K562 (cell line): ENCODE results near the gene RIPK4. TPM values are rescaled to one million over a fixed set of nuclear protein-coding genes. Genes with fewer than 3 reads are reported as not detected.

ENCODE experiments used
- ATAC-seq: fragments of 200-7000 bp; cut with Tn5 transposase; 3 replicates; pipeline ENCODE4 v1.9.1; 2020; ENCODE audit warnings: moderate library complexity
- BruUV-seq: library from RNA; stranded (reverse); fragments of 400-500 nt; replicated peaks from 2 replicates; lab custom pipeline; 2021; lab: Mats Ljungman, UMichigan
- CTCF ChIA-PET: fragments of 300-600 bp; formaldehyde crosslinking; extraction: SDS; loops from one replicate; lab custom pipeline; 2021; ENCODE audit warnings: low intra/inter-chr PET ratio; lab: Yijun Ruan, JAX
- POLR2A ChIA-PET: fragments of 300-600, 350-650 bp; sonication (Branson Sonifier 250); formaldehyde crosslinking; extraction: SDS; loops from one replicate; lab custom pipeline; 2021; ENCODE audit warnings: antibody characterized with exemption, inconsistent platforms; lab: Yijun Ruan, JAX
- DNase-seq, 4 experiments: peaks; one replicate each; pipeline versions ENCODE4 v3.0.0 to v3.0.0-alpha.2; 2011 to 2018; ENCODE audit warnings: low spot score in 3 of 4, mixed read lengths in 3 of 4; ENCODE audit errors: extremely low read depth in 1 of 4
- FAIRE-seq: peaks from 2 replicates; lab custom pipeline; 2011; peaks lifted over from hg19 to GRCh38; lab: Jason Lieb, UNC
- H2AFZ ChIP-seq: 2 replicates; pipeline ENCODE4 v1.6.0; 2011; ENCODE audit warnings: low read depth, low read length, control low read depth, inconsistent platforms
- H3K27ac ChIP-seq: fragments of 200-600 bp; 3 replicates; pipeline ENCODE4 v1.8.0; 2011; ENCODE audit warnings: low read depth, mild to moderate bottlenecking, control low read depth, inconsistent platforms, low read length, moderate library complexity, mixed read lengths; ENCODE audit errors: extremely low read depth
- H3K27me3 ChIP-seq, 2 experiments: fragments of 300-600 bp in 1 of 2; 2 replicates in 1 of 2; 3 replicates in 1 of 2; pipeline versions ENCODE4 v1.6.0 to v1.8.0; 2011; ENCODE audit warnings: inconsistent platforms in 2 of 2, low read length in 2 of 2, mild to moderate bottlenecking in 1 of 2, mixed read lengths in 1 of 2, moderate library complexity in 1 of 2; ENCODE audit not compliant: control insufficient read depth in 2 of 2, insufficient read depth in 2 of 2
- H3K36me3 ChIP-seq: fragments of 300-600 bp; 3 replicates; pipeline ENCODE4 v1.8.0; 2011; ENCODE audit warnings: mild to moderate bottlenecking, low read length, inconsistent platforms; ENCODE audit not compliant: control insufficient read depth, insufficient read depth
- H3K4me1 ChIP-seq, 2 experiments: fragments of 200-600 bp in 1 of 2; replicated peaks in 1 of 2; 2 replicates in 1 of 2; 3 replicates in 1 of 2; pipeline versions ENCODE4 v1.5.1 to v1.8.0; 2011; ENCODE audit warnings: inconsistent platforms in 2 of 2, low read length in 2 of 2, mild to moderate bottlenecking in 1 of 2, mixed read lengths in 1 of 2, moderate library complexity in 1 of 2; ENCODE audit not compliant: control insufficient read depth in 2 of 2, insufficient read depth in 2 of 2
- H3K4me2 ChIP-seq: 2 replicates; pipeline ENCODE4 v1.6.1; 2011; ENCODE audit warnings: low read length, control low read depth, inconsistent platforms, mixed read lengths; ENCODE audit not compliant: insufficient read depth
- H3K4me3 ChIP-seq: fragments of 200-600 bp; sonication (generic), shearing (Covaris generic); 2 replicates; pipeline ENCODE4 v1.5.1; 2016; ENCODE audit warnings: control low read depth, inconsistent platforms
- H3K79me2 ChIP-seq: fragments of 200-600 bp; 3 replicates; pipeline ENCODE4 v1.8.0; 2011; ENCODE audit warnings: low read length, inconsistent platforms; ENCODE audit not compliant: control insufficient read depth, insufficient read depth
- H3K9ac ChIP-seq, 2 experiments: 2 replicates each; pipeline versions ENCODE4 v1.6.0 to v1.6.1; 2011; ENCODE audit warnings: low read depth in 2 of 2, low read length in 2 of 2, control low read depth in 1 of 2, inconsistent platforms in 1 of 2, mild to moderate bottlenecking in 1 of 2, mixed read lengths in 1 of 2; ENCODE audit not compliant: insufficient read depth in 1 of 2
- H3K9me1 ChIP-seq: one replicate; pipeline ENCODE4 v1.6.0; 2011; ENCODE audit warnings: inconsistent platforms, mild to moderate bottlenecking, low read length, moderate library complexity; ENCODE audit not compliant: control insufficient read depth, insufficient read depth
- H3K9me3 ChIP-seq: replicated peaks from 2 replicates; pipeline ENCODE4 v1.5.1; 2011; ENCODE audit warnings: low read depth, low read length, inconsistent platforms; ENCODE audit not compliant: control insufficient read depth, insufficient read depth
- H4K20me1 ChIP-seq: replicated peaks from 2 replicates; pipeline ENCODE4 v1.6.1; 2011; ENCODE audit warnings: low read length, inconsistent platforms, mixed read lengths; ENCODE audit not compliant: control insufficient read depth, insufficient read depth
- ATF3 ChIP-seq, 2 experiments: fragments of 450-650 bp in 1 of 2; sonication (generic) in 1 of 2; formaldehyde crosslinking in 1 of 2; IDR thresholded peaks in 1 of 2; conservative IDR thresholded peaks in 1 of 2; 2 replicates each; pipeline versions ENCODE4 v1.6.1 to v1.8.1; 2016 to 2023; ENCODE audit warnings: mild to moderate bottlenecking in 2 of 2, moderate library complexity in 2 of 2, inconsistent platforms in 1 of 2, missing genetic modification reagents in 1 of 2
- CEBPG ChIP-seq, 3 experiments: fragments of 200-800 bp in 1 of 3; sonication (Bioruptor generic) in 1 of 3; sonication (generic) in 1 of 3; formaldehyde crosslinking in 1 of 3; IDR thresholded peaks in 2 of 3; conservative IDR thresholded peaks in 1 of 3; 2 replicates each; pipeline versions ENCODE4 v1.6.1 to v1.8.0; 2016 to 2022; ENCODE audit warnings: missing compliant biosample characterization in 2 of 3, missing genetic modification characterization in 2 of 3, mild to moderate bottlenecking in 1 of 3, missing genetic modification reagents in 1 of 3
- MEIS2 ChIP-seq: fragments of 450-650 bp; IDR thresholded peaks from 2 replicates; pipeline ENCODE4 v1.6.1; 2014; ENCODE audit warnings: mild to moderate bottlenecking; ENCODE audit not compliant: partially characterized antibody
- NR2C1 ChIP-seq, 2 experiments: fragments of 450-650 bp; IDR thresholded peaks; 2 replicates each; pipeline ENCODE4 v1.6.1; 2017; ENCODE audit warnings: mild to moderate bottlenecking in 2 of 2, antibody characterized with exemption in 1 of 2, inconsistent platforms in 1 of 2, missing compliant biosample characterization in 1 of 2, missing genetic modification characterization in 1 of 2
- PBX2 ChIP-seq, 2 experiments: IDR thresholded peaks in 1 of 2; conservative IDR thresholded peaks in 1 of 2; 2 replicates each; pipeline ENCODE4 v1.6.1; 2016; ENCODE audit warnings: low read depth in 2 of 2, mild to moderate bottlenecking in 1 of 2, missing compliant biosample characterization in 1 of 2, missing genetic modification characterization in 1 of 2, moderate library complexity in 1 of 2
- PKNOX1 ChIP-seq: fragments of 450-650 bp; IDR thresholded peaks from 2 replicates; pipeline ENCODE4 v1.6.1; 2016
- SMAD1 ChIP-seq: fragments of 150-350 bp; IDR thresholded peaks from 2 replicates; pipeline ENCODE4 v1.6.1; 2014; ENCODE audit warnings: low read length, low read depth; ENCODE audit not compliant: partially characterized antibody
- TFAP4 ChIP-seq: sonication (generic); formaldehyde crosslinking; IDR thresholded peaks from 2 replicates; pipeline ENCODE4 v1.8.0; 2022; ENCODE audit warnings: missing genetic modification reagents, mild to moderate bottlenecking, moderate library complexity, borderline replicate concordance
- whole genome bisulfite sequencing: fragments of 100-300 bp; shearing (Covaris generic); methylation state at CpG from one replicate; pipeline ENCODE4 v1.1.6; 2016; ENCODE audit warnings: low coverage, mixed read lengths; ENCODE audit not compliant: insufficient coverage; ENCODE audit errors: missing lambda C conversion rate; 5-methylcytosine and 5-hydroxymethylcytosine counted together
- in situ Hi-C: fragments of 300-500 bp; cut with MboI; formaldehyde crosslinking; loops from 4 replicates; pipeline ENCODE4 v1.15.0; 2018; ENCODE audit warnings: inconsistent platforms, mixed read lengths
- intact Hi-C: fragments of 100-400 bp; cut with micrococcal nuclease; formaldehyde crosslinking; loops from 2 replicates; pipeline ENCODE4 v1.14.2; 2022
- polyA plus RNA-seq, 8 experiments: library from polyadenylated mRNA; depleted of rRNA in 4 of 8; stranded (reverse) in 5 of 8; unstranded in 3 of 8; fragments of >200 nt; fragmentation: Nextera tagmentation in 2 of 8; fragmentation: Illumina TruSeq in 1 of 8; extraction: Ambion mirVana in 2 of 8; extraction: Trizol in 1 of 8; gene quantifications; 2 replicates each; pipeline versions ENCODE4 v1.2.1 to v1.2.3, GENCODE V29; 2011 to 2014; ENCODE audit warnings: inconsistent platforms in 1 of 8, missing spikeins in 1 of 8
- total RNA-seq, 7 experiments: library from RNA; depleted of rRNA in 6 of 7; stranded (reverse); fragments of >200 nt in 6 of 7; fragmentation: Illumina TruSeq in 2 of 7; extraction: Trizol in 2 of 7; gene quantifications; 2 replicates each; pipeline versions ENCODE4 v1.2.1 to v1.2.3, GENCODE V29; 2011 to 2021; ENCODE audit warnings: low replicate concordance in 1 of 7

The RIPK4 gene
- total and polyA plus RNA-seq, 9 of the 15 experiments (the other 6 are each of a cell fraction or from before 2014, with no cell fraction given): not detected

- no peak for FAIRE-seq
- no peak for ATAC-seq
- in situ Hi-C loops: no loop called here
Observed at GRCh38 chr21:41752231-41752681, 14.6 kb downstream of the RIPK4 start.

More at GRCh38 chr21:41752231-41752681, 14.6 kb downstream of the RIPK4 start:
- Histone ChIP-seq H3K36me3 (no peaks in the 10 kb centered on the region), H4K20me1 (peaks cover 20% of the 10 kb centered on the region; the same call in 1 of the 2 replicates), H3K4me3 (no peak overlapping the region), H3K27ac (no peak overlapping the region), H3K79me2 (no peaks in the 10 kb centered on the region), H3K27me3 (peaks cover 83 to 92% of the 10 kb centered on the region in 2 experiments), H3K9me1 (peaks cover 3% of the 10 kb centered on the region), H3K4me2 (no peak overlapping the region), H3K9ac (no peak overlapping the region), H3K4me1 (no peaks in the 10 kb centered on the region; a peak in 1 of 5 replicates), H3K9me3 (no peaks in the 10 kb centered on the region), H2AFZ (no peak overlapping the region)
- TF ChIP-seq SMAD1 (no peak), PBX2 (CRISPR knock-in tag; IDR thresholded peaks at IDR 0.05; ENCODE audit: low read depth) (no peak), PBX2 (tag; conservative IDR thresholded peaks at IDR 0.05; ENCODE audit: low read depth) (peak; percentile 37; the same call in 1 of the 2 replicates), NR2C1 (IDR thresholded peaks at IDR 0.05) (no peak), NR2C1 (tag; IDR thresholded peaks at IDR 0.05) (no peak), MEIS2 (peak; percentile 59), PKNOX1 (peak; percentile 51; the same call in 1 of the 2 replicates), ATF3 (IDR thresholded peaks at IDR 0.05) (0 out of 2 replicates have a peak, but pooled peaks have one; percentile 17), ATF3 (CRISPR knock-in tag; conservative IDR thresholded peaks at IDR 0.05) (no peak), CEBPG (CRISPR knock-in tag; IDR thresholded peaks at IDR 0.05) (no peak), CEBPG (tag; conservative IDR thresholded peaks at IDR 0.05 in 1 of 2, IDR thresholded peaks at IDR 0.05 in 1 of 2) (peak in 1 of 2 experiments; percentile 34; a peak in 1 of 4 replicates), TFAP4 (peak; percentile 54)
- ChIA-PET POLR2A (interaction anchor here (0.6 to 3.9 kb wide), 4 partner anchors 9 to 549 kb away, joined by 3 to 13 read pairs (median 5); no protein-coding TSS in a partner anchor), CTCF (no interaction called here)
- peak in 1 of 4 experiments; percentile 9 for DNase-seq
- no TSS peak for BruUV-seq
- intact Hi-C loops: no loop called here
- WGBS: 3% methylated on average over 13 of the region's 13 CpGs
